GM13977 (cell line): ENCODE data around the gene CSMD2.

Source experiments
- DNase-seq: peaks from one replicate; pipeline ENCODE4 v3.0.0; 2012; ENCODE audit warnings: low spot score
- CTCF ChIP-seq: IDR thresholded peaks from 2 replicates; pipeline ENCODE4 v1.5.1; 2012; ENCODE audit warnings: mild to moderate bottlenecking, control low read depth; ENCODE audit not compliant: insufficient read depth; ENCODE audit errors: extremely low read depth, missing control alignments
- in situ Hi-C: fragments of 300-500 bp; cut with MboI; formaldehyde crosslinking; loops from one replicate; pipeline ENCODE4 v1.12.0; 2022; ENCODE audit warnings: low sequenced_read_pairs, low pct_unique_long_range_greater_than_20kb, mixed read lengths, inconsistent platforms; ENCODE audit not compliant: unreplicated experiment

The CSMD2 gene

DNA sequence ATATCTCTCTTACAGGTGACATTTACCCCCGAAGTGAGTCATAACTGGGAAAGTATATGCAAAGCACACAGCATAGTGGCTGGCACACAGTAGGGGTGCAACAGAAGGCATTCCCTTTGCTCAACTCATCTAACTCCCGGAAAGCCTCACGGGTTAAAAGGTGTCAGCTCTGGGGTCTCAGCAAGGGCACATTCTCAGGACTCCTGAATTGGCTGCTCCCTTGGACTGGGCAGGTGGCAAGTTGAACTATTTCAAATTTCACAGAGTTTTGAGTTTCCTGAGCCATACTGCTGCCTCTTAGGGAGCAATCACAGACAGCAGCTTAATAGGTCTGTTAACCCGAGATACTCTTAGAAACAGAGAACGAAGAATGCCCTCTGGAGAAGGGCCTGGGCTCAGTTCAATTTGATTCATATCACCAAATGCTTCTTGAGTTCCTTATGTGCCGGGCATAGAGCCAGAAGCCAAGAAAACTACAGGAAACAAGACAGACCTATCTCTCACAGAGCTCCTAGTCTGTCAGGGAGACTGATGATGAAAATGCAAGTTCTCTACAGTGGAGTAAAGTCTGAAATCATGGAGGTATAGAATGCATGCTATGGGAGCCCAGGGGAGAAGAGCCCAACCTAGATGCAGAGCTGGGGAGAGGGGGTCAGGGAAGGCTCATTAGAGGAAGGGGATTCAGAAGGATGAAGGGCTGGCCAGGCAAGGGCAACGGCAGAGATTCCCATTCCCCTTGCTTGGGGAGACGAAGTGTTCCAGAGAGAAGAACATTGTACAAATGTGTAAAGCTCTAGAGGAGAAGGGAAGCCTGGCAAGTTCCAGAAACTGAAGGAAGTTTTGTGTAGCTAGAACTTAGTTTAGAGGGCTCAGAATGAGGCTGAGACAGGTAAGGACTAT, 445.0 kb downstream of the CSMD2 start:
- in situ Hi-C loops = no loop called here
- no peak for DNase-seq
- TF ChIP-seq CTCF = no peak

DNA sequence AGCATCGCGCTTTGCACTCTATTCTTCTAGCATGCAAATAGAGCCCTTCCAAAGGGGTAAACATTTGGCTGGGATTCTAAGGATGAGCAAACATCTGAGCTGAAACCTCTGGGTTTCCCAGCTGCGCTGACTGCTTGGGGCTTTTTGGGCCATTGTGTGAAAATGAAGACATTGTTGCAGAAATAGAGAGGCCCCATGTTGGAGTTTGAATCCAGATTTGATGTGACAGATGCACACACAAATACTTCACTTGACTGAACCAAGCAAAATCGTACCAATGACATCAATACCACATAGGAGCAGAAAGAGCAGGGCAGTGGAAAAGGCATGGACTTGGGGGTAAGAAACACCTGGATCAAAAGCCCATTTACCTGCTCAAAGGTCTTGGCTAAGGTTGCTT, 445.7 kb downstream of the CSMD2 start:
- DNase-seq = no peak

DNA sequence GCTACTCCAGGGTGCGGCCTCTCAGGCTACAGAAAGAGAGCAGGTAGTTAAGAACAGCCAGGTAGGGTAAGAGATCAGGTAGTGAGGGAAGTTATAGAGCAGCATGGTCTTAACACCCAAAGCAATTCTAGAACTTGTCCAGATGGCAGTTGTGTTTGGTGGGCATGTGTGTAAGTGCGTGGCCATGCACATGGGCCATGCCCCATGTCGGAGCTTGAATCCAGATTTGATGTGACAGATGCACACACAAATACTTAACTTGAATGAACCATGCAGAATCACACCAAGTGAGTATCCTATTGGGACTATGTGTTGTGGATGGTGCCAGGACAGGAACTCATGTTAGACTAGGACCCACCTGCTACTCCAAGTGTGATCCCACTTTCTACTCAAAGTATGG, 446.8 kb downstream of the CSMD2 start:
- no peak for DNase-seq
- TF ChIP-seq CTCF = no peak
- in situ Hi-C loops = no loop called here

More for the DNA sequence above, 445.7 kb downstream of the CSMD2 start:
- TF ChIP-seq CTCF = no peak
- in situ Hi-C loops = no loop called here

DNA sequence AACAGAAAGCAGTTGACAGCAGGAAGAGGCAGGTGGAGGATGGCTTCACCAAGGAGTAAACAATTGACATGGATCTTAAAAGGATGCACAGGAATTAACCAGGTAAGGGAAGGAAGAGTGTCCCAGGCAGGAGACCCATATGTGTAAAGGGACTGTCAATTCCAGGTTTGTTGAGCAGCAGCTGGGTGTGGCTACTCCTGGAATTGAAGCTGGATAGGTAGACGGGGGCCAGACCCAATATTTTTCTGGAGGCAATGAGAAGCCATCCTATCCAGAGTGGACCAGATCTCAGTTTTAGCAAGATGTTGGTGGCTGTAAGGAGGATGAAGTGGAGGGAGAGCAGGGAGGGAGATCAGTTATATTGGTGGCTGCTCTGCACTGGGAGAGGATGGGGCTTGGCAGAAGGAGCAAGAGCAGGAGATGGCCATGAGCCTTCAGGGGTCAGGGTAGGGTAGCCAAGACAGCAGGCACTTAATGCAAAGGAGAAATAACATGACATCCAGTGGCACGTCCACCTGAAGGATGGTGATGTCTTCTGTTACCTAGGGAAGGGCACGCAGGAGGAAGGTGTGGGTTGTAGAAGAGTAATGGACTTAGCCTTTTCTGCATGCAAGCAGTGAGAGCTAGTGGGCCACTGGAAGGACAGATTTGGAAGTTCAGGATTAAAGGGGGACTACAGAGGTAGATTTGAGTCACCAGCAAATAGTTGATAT, 447.9 kb downstream of the CSMD2 start:
- TF ChIP-seq CTCF = no peak
- no peak for DNase-seq

DNA sequence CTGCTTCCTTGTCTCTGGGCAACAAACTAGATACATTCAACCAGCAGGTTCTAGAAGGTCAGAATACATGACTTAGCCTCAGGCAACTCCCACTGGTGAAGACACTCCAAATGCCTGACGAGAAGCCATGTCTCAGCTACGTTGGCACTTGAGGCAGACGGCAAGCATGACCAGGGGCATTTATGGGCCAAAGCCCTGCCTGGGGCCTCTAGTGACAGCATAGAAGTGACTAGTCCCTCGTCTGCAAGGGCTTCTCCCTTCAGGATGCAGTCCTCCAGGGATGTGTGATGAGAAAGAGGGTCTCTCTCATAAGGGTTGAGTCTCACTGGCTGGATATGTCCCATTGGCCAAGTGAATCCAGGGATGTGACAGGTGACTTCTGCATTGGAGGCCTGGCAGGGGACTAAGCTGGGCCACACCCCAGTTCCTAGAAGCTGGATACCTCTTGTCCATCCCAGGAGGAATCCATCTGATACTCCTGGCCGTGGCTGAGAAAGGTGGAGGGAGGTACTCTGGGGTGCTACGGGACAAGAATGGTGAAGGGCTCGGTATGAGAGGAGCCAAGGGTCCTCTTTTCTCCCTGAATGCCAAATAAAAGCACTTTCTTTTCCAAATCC, 449.7 kb downstream of the CSMD2 start:
- no peak for DNase-seq
- in situ Hi-C loops = no loop called here
- no peak for TF ChIP-seq CTCF

More for the DNA sequence above, 447.9 kb downstream of the CSMD2 start:
- in situ Hi-C loops = no loop called here

- DNase-seq = no peak
- in situ Hi-C loops = no loop called here
- TF ChIP-seq CTCF = no peak
Observed at GRCh38 chr1:33714421-33714820, 450.6 kb downstream of the CSMD2 start.
